HCT116 (cell line): Measurements from ENCODE around the gene SEMA5A. TPM values are rescaled to one million over a fixed set of nuclear protein-coding genes. Genes with fewer than 3 reads are reported as not detected.

Experiments used
- ATAC-seq: fragments of 200-7000 bp; cut with Tn5 transposase; 2 replicates; pipeline ENCODE4 v1.9.1; 2020; ENCODE audit warnings: mild to moderate bottlenecking, moderate library complexity
- BruUV-seq: library from RNA; stranded (reverse); fragments of 400-500 nt; replicated peaks from 2 replicates; lab custom pipeline; 2021; lab: Mats Ljungman, UMichigan
- CTCF ChIA-PET: fragments of 300-600 bp; sonication (Branson Sonifier 250); formaldehyde crosslinking; loops from one replicate; lab custom pipeline; 2021; ENCODE audit warnings: antibody characterized with exemption; lab: Charles Lee
- POLR2A ChIA-PET: fragments of 300-600, 350-600 bp; sonication (Branson Sonifier 250); formaldehyde crosslinking; loops from one replicate; lab custom pipeline; 2021; ENCODE audit warnings: antibody characterized with exemption; lab: Charles Lee
- RAD21 ChIA-PET, 2 experiments: fragments of 300-600 bp; sonication (Branson Sonifier 250); formaldehyde crosslinking; loops; one replicate each; lab custom pipeline; 2023; ENCODE audit warnings: low total read pairs in 2 of 2; ENCODE audit not compliant: uncharacterized antibody in 2 of 2, unreplicated experiment in 2 of 2, low non-redundant PET in 1 of 2; lab: Charles Lee
- DNase-seq: peaks from one replicate; pipeline ENCODE4 v3.0.0-alpha.2; 2010; ENCODE audit warnings: low read depth, low spot score
- H2AFZ ChIP-seq: fragments of 200-600 bp; shearing (Covaris generic), sonication (generic); 2 replicates; pipeline ENCODE4 v1.6.1; 2017; ENCODE audit warnings: low read depth, mixed run types, mixed read lengths, antibody characterized with exemption, low read length; ENCODE audit not compliant: poor library complexity, severe bottlenecking
- H3K27ac ChIP-seq: 2 replicates; pipeline ENCODE4 v1.5.1; 2012; ENCODE audit warnings: low read depth, low read length
- H3K27me3 ChIP-seq: fragments of 200-600 bp; sonication (generic); 2 replicates; pipeline ENCODE4 v1.6.1; 2016; ENCODE audit warnings: mixed run types, low read length, mixed read lengths; ENCODE audit not compliant: insufficient read depth
- H3K36me3 ChIP-seq, 2 experiments: fragments of 200-500 bp in 1 of 2; fragments of 200-600 bp in 1 of 2; sonication (Bioruptor generic) in 1 of 2; sonication (generic) in 1 of 2; 2 replicates each; pipeline versions ENCODE4 v1.5.1 to v1.6.1; 2014 to 2016; ENCODE audit warnings: low read length in 2 of 2, inconsistent platforms in 1 of 2, mixed read lengths in 1 of 2, mixed run types in 1 of 2; ENCODE audit not compliant: insufficient read depth in 2 of 2, control insufficient read depth in 1 of 2
- H3K4me1 ChIP-seq, 2 experiments: fragments of 200-600 bp in 1 of 2; sonication (generic) in 1 of 2; 2 replicates each; pipeline versions ENCODE4 v1.5.1 to v1.6.1; 2012 to 2017; ENCODE audit warnings: low read length in 2 of 2, inconsistent platforms in 1 of 2, mild to moderate bottlenecking in 1 of 2, mixed read lengths in 1 of 2, mixed run types in 1 of 2, moderate library complexity in 1 of 2; ENCODE audit not compliant: insufficient read depth in 2 of 2, control insufficient read depth in 1 of 2
- H3K4me2 ChIP-seq: fragments of 200-600 bp; sonication (generic); 2 replicates; pipeline ENCODE4 v1.6.1; 2017; ENCODE audit warnings: mixed run types, low read length, mixed read lengths
- H3K4me3 ChIP-seq, 2 experiments: fragments of 200-600 bp in 1 of 2; sonication (generic) in 1 of 2; replicated peaks in 1 of 2; 2 replicates each; pipeline ENCODE4 v1.5.1; 2011 to 2016; ENCODE audit warnings: low read length in 2 of 2, control low read depth in 1 of 2, low read depth in 1 of 2, mild to moderate bottlenecking in 1 of 2, mixed read lengths in 1 of 2, mixed run types in 1 of 2
- H3K79me2 ChIP-seq: fragments of 200-600 bp; sonication (generic); 2 replicates; pipeline ENCODE4 v1.6.1; 2017; ENCODE audit warnings: mild to moderate bottlenecking, mixed run types, low read length, moderate library complexity, mixed read lengths; ENCODE audit not compliant: insufficient read depth
- H3K9ac ChIP-seq: fragments of 200-600 bp; sonication (generic); 2 replicates; pipeline ENCODE4 v1.6.1; 2016; ENCODE audit warnings: low read length, mixed read lengths
- H3K9me2 ChIP-seq: fragments of 200-600 bp; sonication (generic), shearing (Covaris generic); 2 replicates; pipeline ENCODE4 v1.6.1; 2017; ENCODE audit warnings: mixed run types, mild to moderate bottlenecking, moderate library complexity; ENCODE audit not compliant: insufficient read depth
- H3K9me3 ChIP-seq, 2 experiments: fragments of 200-500 bp in 1 of 2; fragments of 200-600 bp in 1 of 2; sonication (Bioruptor generic) in 1 of 2; sonication (generic) in 1 of 2; 2 replicates each; pipeline ENCODE4 v1.6.1; 2014 to 2017; ENCODE audit warnings: low read length in 2 of 2, mixed read lengths in 2 of 2, inconsistent platforms in 1 of 2, low read depth in 1 of 2, mild to moderate bottlenecking in 1 of 2, mixed run types in 1 of 2, moderate library complexity in 1 of 2; ENCODE audit not compliant: control insufficient read depth in 1 of 2, insufficient read depth in 1 of 2
- H4K20me1 ChIP-seq: fragments of 200-600 bp; sonication (generic), shearing (Covaris generic); 2 replicates; pipeline ENCODE4 v1.6.1; 2017; ENCODE audit warnings: mixed run types, mild to moderate bottlenecking, moderate library complexity; ENCODE audit not compliant: insufficient read depth
- CBX3 ChIP-seq: IDR thresholded peaks from 2 replicates; pipeline ENCODE4 v1.6.1; 2012; ENCODE audit warnings: low read depth
- CEBPB ChIP-seq: IDR thresholded peaks from 2 replicates; pipeline ENCODE4 v1.6.1; 2012; ENCODE audit warnings: low read depth
- CTCF ChIP-seq, 3 experiments: fragments of 200-600 bp in 1 of 3; sonication (generic) in 1 of 3; IDR thresholded peaks in 2 of 3; conservative IDR thresholded peaks in 1 of 3; 2 replicates each; pipeline ENCODE4 v1.5.1; 2012 to 2017; ENCODE audit warnings: low read depth in 2 of 3, low read length in 2 of 3, antibody characterized with exemption in 1 of 3, borderline replicate concordance in 1 of 3, control low read depth in 1 of 3, mild to moderate bottlenecking in 1 of 3, mixed read lengths in 1 of 3, mixed run types in 1 of 3, moderate library complexity in 1 of 3; ENCODE audit not compliant: insufficient read depth in 1 of 3
- EGR1 ChIP-seq: IDR thresholded peaks from 2 replicates; pipeline ENCODE4 v1.6.1; 2012; ENCODE audit warnings: low read depth
- ELF1 ChIP-seq: IDR thresholded peaks from 2 replicates; pipeline ENCODE4 v1.6.1; 2012; ENCODE audit warnings: low read depth, borderline replicate concordance
- EZH2 ChIP-seq: fragments of 200-600 bp; sonication (generic); IDR thresholded peaks from 2 replicates; pipeline ENCODE4 v1.6.1; 2017; ENCODE audit warnings: antibody characterized with exemption, mixed run types
- EZH2phosphoT487 ChIP-seq: fragments of 200-600 bp; IDR thresholded peaks from 2 replicates; pipeline ENCODE4 v1.6.1; 2018; ENCODE audit warnings: antibody characterized with exemption, borderline replicate concordance
- FOSL1 ChIP-seq: IDR thresholded peaks from 2 replicates; pipeline ENCODE4 v1.6.1; 2012; ENCODE audit warnings: low read depth
- JUND ChIP-seq: IDR thresholded peaks from 2 replicates; pipeline ENCODE4 v1.6.1; 2012
- MAX ChIP-seq: IDR thresholded peaks from 2 replicates; pipeline ENCODE4 v1.6.1; 2012
- POLR2A ChIP-seq: IDR thresholded peaks from 2 replicates; pipeline ENCODE4 v1.7.0; 2011; ENCODE audit warnings: borderline replicate concordance; ENCODE audit not compliant: insufficient read depth, insufficient read length; ENCODE audit errors: extremely low read depth
- RAD21 ChIP-seq: IDR thresholded peaks from 2 replicates; pipeline ENCODE4 v1.6.1; 2012; ENCODE audit warnings: low read depth, mild to moderate bottlenecking
- REST ChIP-seq: IDR thresholded peaks from 2 replicates; pipeline ENCODE4 v1.6.1; 2012; ENCODE audit warnings: low read depth
- SP1 ChIP-seq: IDR thresholded peaks from 2 replicates; pipeline ENCODE4 v1.6.1; 2012; ENCODE audit warnings: low read depth
- SRF ChIP-seq: IDR thresholded peaks from 2 replicates; pipeline ENCODE4 v1.6.1; 2012; ENCODE audit warnings: low read depth
- TCF7L2 ChIP-seq: IDR thresholded peaks from 2 replicates; pipeline ENCODE4 v1.7.0; 2011; ENCODE audit warnings: borderline replicate concordance, inconsistent platforms; ENCODE audit not compliant: insufficient read depth, insufficient read length; ENCODE audit errors: extremely low read depth
- YY1 ChIP-seq: IDR thresholded peaks from 2 replicates; pipeline ENCODE4 v1.6.1; 2011; ENCODE audit warnings: low read length, low read depth, moderate library complexity, mild to moderate bottlenecking; ENCODE audit not compliant: insufficient replicate concordance; ENCODE audit errors: extremely low read depth
- ZFX ChIP-seq: fragments of 450-650 bp; IDR thresholded peaks from 2 replicates; pipeline ENCODE4 v1.6.1; 2017
- ZNF274 ChIP-seq: fragments of 200-500 bp; sonication (Bioruptor generic); IDR thresholded peaks from 2 replicates; pipeline ENCODE4 v1.6.1; 2014; ENCODE audit warnings: mild to moderate bottlenecking, low read depth, low read length, inconsistent platforms
- intact Hi-C: fragments of 100-400 bp; cut with micrococcal nuclease; formaldehyde crosslinking; loops from 2 replicates; pipeline ENCODE4 v1.10.0; 2022
- total RNA-seq: library from RNA; stranded (reverse); gene quantifications from one replicate; pipeline ENCODE4 v1.2.1, GENCODE V29; 2021; ENCODE audit not compliant: unreplicated experiment

SEMA5A gene
- total RNA-seq, 1 experiment from 2014 or later: 0.02 TPM

- DNase-seq (no peak), ATAC-seq (no peak)
- RAD21 ChIA-PET: no interaction called here
- POLR2A ChIA-PET: no interaction called here
- no TSS peak for BruUV-seq
- no peak overlapping the region for H3K27ac ChIP-seq
- TF ChIP-seq MAX (no peak), POLR2A (no peak), EZH2phosphoT487 (no peak), FOSL1 (no peak), EGR1 (no peak), CEBPB (no peak), JUND (no peak), TCF7L2 (no peak), YY1 (no peak), CBX3 (no peak), REST (no peak), SRF (no peak), EZH2 (no peak), CTCF (IDR thresholded peaks at IDR 0.05 in 2 of 3, conservative IDR thresholded peaks at IDR 0.05 in 1 of 3; ENCODE audit: borderline replicate concordance in 1 of 3, insufficient read depth in 1 of 3, low read depth in 2 of 3, low read length in 2 of 3) (no peak), RAD21 (no peak), ELF1 (no peak), ZFX (no peak), SP1 (no peak), ZNF274 (no peak)
- H3K9me3 ChIP-seq: peaks cover 0 to 11% of the 10 kb centered on the region in 2 experiments; a peak in 2 of 4 replicates
- no peaks in the 10 kb centered on the region for H4K20me1 ChIP-seq
- no peak overlapping the region for H3K4me2 ChIP-seq
- H3K9me2 ChIP-seq: no peaks in the 10 kb centered on the region
- H3K79me2 ChIP-seq: no peaks in the 10 kb centered on the region
- no peak overlapping the region for H2AFZ ChIP-seq
- H3K9ac ChIP-seq: no peak overlapping the region
- no peaks in the 10 kb centered on the region for H3K36me3 ChIP-seq
- intact Hi-C loops: no loop called here
- H3K27me3 ChIP-seq: no peaks in the 10 kb centered on the region
- no peak overlapping the region for H3K4me3 ChIP-seq
- H3K4me1 ChIP-seq: no peaks in the 10 kb centered on the region
- CTCF ChIA-PET: no interaction called here
These were observed 266.1 kb downstream of the SEMA5A start for GRCh38 chr5:9279774-9280173.
